ENCODE data around the gene OR51E1. TPM values are rescaled to one million over a fixed set of nuclear protein-coding genes. Genes with fewer than 3 reads are reported as not detected.
A peak's percentile ranks its signal among the peaks of the same experiment; 100 is the strongest.

The OR51E1 gene
- total RNA-seq, 4 donors from 2014 or later, result 0.33 to 1.3 (median 1.2) TPM; not detected in 1

GRCh38 chr11:4637662-4638047 lies 6.1 kb upstream of the OR51E1 start:
- intact Hi-C loops (cut with DNase I), result loop anchor here (2.0 to 5.0 kb wide), 2 partner anchors 189 to 365 kb away; no protein-coding TSS in a partner anchor
- H3K27me3 ChIP-seq, result no peaks in the 10 kb centered on the region
- H3K9me3 ChIP-seq, result no peaks in the 10 kb centered on the region
- DNase-seq (ENCODE audit: extremely low spot score), result peak; percentile 82
- WGBS, result 84% methylated on average over 3 of the region's 3 CpGs
- peaks cover 4 to 20% (median 7%) of the 10 kb centered on the region in 4 donors for H3K4me1 ChIP-seq
- no peak overlapping the region for H3K27ac ChIP-seq (replicated peaks in 1 of 4)
- no peak overlapping the region for H3K4me3 ChIP-seq
- no peak for TF ChIP-seq POLR2AphosphoS5 (IDR thresholded peaks at IDR 0.05)
- TF ChIP-seq, protein P1, sequence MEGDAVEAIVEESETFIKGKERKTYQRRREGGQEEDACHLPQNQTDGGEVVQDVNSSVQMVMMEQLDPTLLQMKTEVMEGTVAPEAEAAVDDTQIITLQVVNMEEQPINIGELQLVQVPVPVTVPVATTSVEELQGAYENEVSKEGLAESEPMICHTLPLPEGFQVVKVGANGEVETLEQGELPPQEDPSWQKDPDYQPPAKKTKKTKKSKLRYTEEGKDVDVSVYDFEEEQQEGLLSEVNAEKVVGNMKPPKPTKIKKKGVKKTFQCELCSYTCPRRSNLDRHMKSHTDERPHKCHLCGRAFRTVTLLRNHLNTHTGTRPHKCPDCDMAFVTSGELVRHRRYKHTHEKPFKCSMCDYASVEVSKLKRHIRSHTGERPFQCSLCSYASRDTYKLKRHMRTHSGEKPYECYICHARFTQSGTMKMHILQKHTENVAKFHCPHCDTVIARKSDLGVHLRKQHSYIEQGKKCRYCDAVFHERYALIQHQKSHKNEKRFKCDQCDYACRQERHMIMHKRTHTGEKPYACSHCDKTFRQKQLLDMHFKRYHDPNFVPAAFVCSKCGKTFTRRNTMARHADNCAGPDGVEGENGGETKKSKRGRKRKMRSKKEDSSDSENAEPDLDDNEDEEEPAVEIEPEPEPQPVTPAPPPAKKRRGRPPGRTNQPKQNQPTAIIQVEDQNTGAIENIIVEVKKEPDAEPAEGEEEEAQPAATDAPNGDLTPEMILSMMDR (IDR thresholded peaks at IDR 0.05), result no peak
- TF ChIP-seq POLR2A (IDR thresholded peaks at IDR 0.05; ENCODE audit: low read depth), result no peak
- TF ChIP-seq EP300 (IDR thresholded peaks at IDR 0.05), result no peak
- H3K36me3 ChIP-seq, result no peaks in the 10 kb centered on the region

- H3K9me3 ChIP-seq, result no peaks in the 10 kb centered on the region
- DNase-seq (ENCODE audit: extremely low spot score), result peak; percentile 91
- TF ChIP-seq POLR2AphosphoS5 (IDR thresholded peaks at IDR 0.05) (no peak), EP300 (IDR thresholded peaks at IDR 0.05) (no peak), POLR2A (IDR thresholded peaks at IDR 0.05; ENCODE audit: low read depth) (no peak)
- TF ChIP-seq, protein P1 (IDR thresholded peaks at IDR 0.05), result no peak
- peaks cover 16 to 43% (median 21%) of the 10 kb centered on the region in 4 donors for H3K4me1 ChIP-seq
- H3K27me3 ChIP-seq, result no peaks in the 10 kb centered on the region
- 92% methylated on average over 6 of the region's 6 CpGs for WGBS
- no peak overlapping the region for H3K27ac ChIP-seq (replicated peaks in 1 of 4)
- no peaks in the 10 kb centered on the region for H3K36me3 ChIP-seq
- intact Hi-C loops (cut with DNase I), result loop anchor here (5.0 kb wide), 1 partner anchor 362 kb away; no protein-coding TSS in a partner anchor
- H3K4me3 ChIP-seq, result no peak overlapping the region
These were observed 3.9 kb upstream of the OR51E1 start for GRCh38 chr11:4639931-4640330.

GRCh38 chr11:4641501-4641900 lies 2.3 kb upstream of the OR51E1 start:
- Histone ChIP-seq H3K27ac (replicated peaks in 1 of 4) (no peak overlapping the region), H3K9me3 (no peaks in the 10 kb centered on the region), H3K36me3 (no peaks in the 10 kb centered on the region), H3K4me1 (peaks cover 25 to 58% (median 36%) of the 10 kb centered on the region in 4 donors), H3K27me3 (no peaks in the 10 kb centered on the region), H3K4me3 (no peak overlapping the region)
- TF ChIP-seq, protein P1 (IDR thresholded peaks at IDR 0.05), result no peak
- TF ChIP-seq POLR2A (IDR thresholded peaks at IDR 0.05; ENCODE audit: low read depth), result no peak
- TF ChIP-seq POLR2AphosphoS5 (IDR thresholded peaks at IDR 0.05), result no peak
- no peak for TF ChIP-seq EP300 (IDR thresholded peaks at IDR 0.05)
- intact Hi-C loops (cut with DNase I), result no loop called here
- WGBS, result 89% methylated on average over 7 of the region's 7 CpGs
- DNase-seq (ENCODE audit: extremely low spot score), result no peak

- peaks cover 30 to 59% (median 37%) of the 10 kb centered on the region in 4 donors for H3K4me1 ChIP-seq
- no peaks in the 10 kb centered on the region for H3K36me3 ChIP-seq
- DNase-seq (ENCODE audit: extremely low spot score), result no peak
- intact Hi-C loops (cut with DNase I), result no loop called here
- no peak overlapping the region for H3K4me3 ChIP-seq
- H3K9me3 ChIP-seq, result no peaks in the 10 kb centered on the region
- no peaks in the 10 kb centered on the region for H3K27me3 ChIP-seq
- no peak for TF ChIP-seq POLR2AphosphoS5 (IDR thresholded peaks at IDR 0.05)
- no peak for TF ChIP-seq EP300 (IDR thresholded peaks at IDR 0.05)
- TF ChIP-seq POLR2A (IDR thresholded peaks at IDR 0.05; ENCODE audit: low read depth), result no peak
- TF ChIP-seq, protein P1 (IDR thresholded peaks at IDR 0.05), result no peak
- WGBS, result 69% methylated on average over 7 of the region's 7 CpGs
- H3K27ac ChIP-seq (replicated peaks in 1 of 4), result no peak overlapping the region
These were observed 1.7 kb upstream of the OR51E1 start for GRCh38 chr11:4642043-4642442.

DNA sequence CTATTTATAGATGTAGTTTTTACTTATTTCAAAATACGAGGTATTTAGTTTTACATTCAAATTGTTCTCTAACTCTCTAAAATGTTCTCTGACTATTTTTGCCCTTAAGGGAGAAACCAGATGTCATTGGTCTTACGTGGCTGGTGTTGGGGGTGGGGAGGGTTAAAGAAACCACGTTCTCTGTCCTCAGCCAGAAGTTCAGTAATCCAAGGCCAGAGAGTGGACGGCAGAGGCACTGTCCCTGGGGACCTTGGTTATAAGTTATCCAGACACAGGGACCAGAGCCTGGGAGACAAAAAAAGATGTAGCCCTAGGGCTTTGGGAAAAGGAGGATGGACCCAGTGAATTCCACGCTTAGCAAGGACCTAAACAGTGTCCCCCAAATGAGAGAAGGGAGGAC lies 706 bp upstream of the OR51E1 start:
- H3K4me3 ChIP-seq, result no peak overlapping the region
- no peak overlapping the region for H3K27ac ChIP-seq (replicated peaks in 1 of 4)
- TF ChIP-seq POLR2AphosphoS5 (IDR thresholded peaks at IDR 0.05), result peak in 1 of 2 donors; percentile 13
- TF ChIP-seq, protein P1 (IDR thresholded peaks at IDR 0.05), result no peak
- WGBS, result 40% methylated on average over 5 of the region's 5 CpGs
- peaks cover 37 to 64% (median 44%) of the 10 kb centered on the region in 4 donors for H3K4me1 ChIP-seq
- no peaks in the 10 kb centered on the region for H3K9me3 ChIP-seq
- intact Hi-C loops (cut with DNase I), result no loop called here
- no peak for DNase-seq (ENCODE audit: extremely low spot score)
- no peaks in the 10 kb centered on the region for H3K36me3 ChIP-seq
- H3K27me3 ChIP-seq, result no peaks in the 10 kb centered on the region
